Sigmoid colon (tissue), 7 donors: Measurements from ENCODE around the gene ZMIZ1. TPM values are rescaled to one million over a fixed set of nuclear protein-coding genes. Genes with fewer than 3 reads are reported as not detected.

ENCODE experiments used
- DNase-seq: peaks from one replicate; pipeline ENCODE4 v3.0.0-alpha.2; 2019
- H3K27ac ChIP-seq, 4 donors: fragments of 200-600 bp; sonication (generic); one replicate each; pipeline ENCODE4 v1.5.1; 2016 to 2019; ENCODE audit warnings: mild to moderate bottlenecking in 1 of 4
- H3K27me3 ChIP-seq, 3 donors: fragments of 200-600 bp; sonication (generic); one replicate each; pipeline ENCODE4 v1.5.1; 2019; ENCODE audit warnings: mild to moderate bottlenecking in 1 of 3
- H3K36me3 ChIP-seq, 4 donors: fragments of 200-600 bp; sonication (generic); one replicate each; pipeline ENCODE4 v1.5.1; 2016 to 2019
- H3K4me1 ChIP-seq, 4 donors: fragments of 200-600 bp; sonication (generic); one replicate each; pipeline ENCODE4 v1.5.1; 2017 to 2019
- H3K4me3 ChIP-seq, 4 donors: fragments of 200-600 bp; sonication (generic); one replicate each; pipeline ENCODE4 v1.5.1; 2017 to 2019; ENCODE audit warnings: mild to moderate bottlenecking in 2 of 4, moderate library complexity in 1 of 4
- H3K9me3 ChIP-seq, 4 donors: fragments of 200-600 bp in 3 of 4; sonication (generic) in 3 of 4; one replicate each; pipeline versions ENCODE4 v1.5.1 to v1.6.1; 2013 to 2019
- CTCF ChIP-seq, 4 experiments: fragments of 450-650 bp in 3 of 4; fragments of 200-600 bp in 1 of 4; IDR thresholded peaks; one replicate each; pipeline ENCODE4 v1.5.1; 2016 to 2019; ENCODE audit warnings: antibody characterized with exemption in 4 of 4, mild to moderate bottlenecking in 3 of 4, moderate library complexity in 2 of 4
- EP300 ChIP-seq, 4 donors: sonication (generic); formaldehyde crosslinking; IDR thresholded peaks; one replicate each; pipeline ENCODE4 v1.6.1; 2017; ENCODE audit warnings: antibody characterized with exemption in 4 of 4
- POLR2A ChIP-seq, 2 donors: fragments of 450-650 bp; IDR thresholded peaks; one replicate each; pipeline ENCODE4 v1.6.1; 2016; ENCODE audit warnings: antibody characterized with exemption in 2 of 2, mild to moderate bottlenecking in 2 of 2, moderate library complexity in 2 of 2
- POLR2AphosphoS5 ChIP-seq, 4 donors: sonication (generic); formaldehyde crosslinking; IDR thresholded peaks; one replicate each; pipeline ENCODE4 v1.6.1; 2017; ENCODE audit warnings: antibody characterized with exemption in 4 of 4
- whole genome bisulfite sequencing, 2 donors: extraction: QIAGEN DNeasy Blood & Tissue Kit; methylation state at CpG; one replicate each; pipeline ENCODE4 v1.1.7; 2013; 5-methylcytosine and 5-hydroxymethylcytosine counted together
- intact Hi-C: fragments of 100-400 bp; cut with DNase I; formaldehyde crosslinking; loops from one replicate; pipeline ENCODE4 v1.15.1; 2023
- polyA plus RNA-seq, 3 donors: library from polyadenylated mRNA; stranded (reverse); fragments of 200-250 nt; gene quantifications; one replicate each; pipeline ENCODE4 v1.2.3, GENCODE V29; 2013
- total RNA-seq, 4 donors: library from RNA; depleted of rRNA; stranded (reverse); fragments of >200 nt; gene quantifications; one replicate each; pipeline ENCODE4 v1.1.0, GENCODE V29; 2016
- donor health status: healthy with polysubstance abuse.
- donor health status: Bipolar disorder and iron deficiency.
- donor health status: healthy.

ZMIZ1 gene
- total and polyA plus RNA-seq, 7 donors = 17.4 to 49.3 (median 31.5) TPM

GRCh38 chr10:79075418-79075817, 6.7 kb downstream of the ZMIZ1 start:
- DNase-seq = no peak
- Histone ChIP-seq H3K4me1 (peaks cover 0 to 92% (median 91%) of the 10 kb centered on the region in 4 donors), H3K27ac (peak overlapping the region in 3 of 4 donors; percentile 99 to 100 (median 99)), H3K4me3 (no peak overlapping the region), H3K9me3 (no peaks in the 10 kb centered on the region), H3K27me3 (no peaks in the 10 kb centered on the region), H3K36me3 (no peaks in the 10 kb centered on the region)
- intact Hi-C loops = no loop called here
- WGBS, 2 donors = 52 to 74% methylated on average over 3 of the region's 3 CpGs
- no peak for TF ChIP-seq POLR2A (IDR thresholded peaks at IDR 0.05)
- no peak for TF ChIP-seq POLR2AphosphoS5 (IDR thresholded peaks at IDR 0.05)
- no peak for TF ChIP-seq EP300 (IDR thresholded peaks at IDR 0.05)
- TF ChIP-seq CTCF (IDR thresholded peaks at IDR 0.05) = no peak

- Histone ChIP-seq H3K27ac (peak overlapping the region in 3 of 4 donors; percentile 99 to 100 (median 99)), H3K27me3 (no peaks in the 10 kb centered on the region), H3K9me3 (no peaks in the 10 kb centered on the region), H3K4me3 (no peak overlapping the region), H3K4me1 (peaks cover 0 to 100% (median 100%) of the 10 kb centered on the region in 4 donors), H3K36me3 (no peaks in the 10 kb centered on the region)
- 34 to 69% methylated on average over 10 of the region's 10 CpGs for WGBS, 2 donors
- intact Hi-C loops = no loop called here
- TF ChIP-seq CTCF (IDR thresholded peaks at IDR 0.05) = no peak
- TF ChIP-seq POLR2A (IDR thresholded peaks at IDR 0.05) = no peak
- TF ChIP-seq EP300 (IDR thresholded peaks at IDR 0.05) = no peak
- TF ChIP-seq POLR2AphosphoS5 (IDR thresholded peaks at IDR 0.05) = no peak
- no peak for DNase-seq
These were observed 8.9 kb downstream of the ZMIZ1 start for GRCh38 chr10:79077488-79078173.

GRCh38 chr10:79078367-79079053, 9.7 kb downstream of the ZMIZ1 start:
- H3K9me3 ChIP-seq = no peaks in the 10 kb centered on the region
- no peak overlapping the region for H3K4me3 ChIP-seq
- DNase-seq = no peak
- H3K27me3 ChIP-seq = no peaks in the 10 kb centered on the region
- TF ChIP-seq EP300 (IDR thresholded peaks at IDR 0.05) (no peak), POLR2A (IDR thresholded peaks at IDR 0.05) (no peak), CTCF (IDR thresholded peaks at IDR 0.05) (no peak), POLR2AphosphoS5 (IDR thresholded peaks at IDR 0.05) (no peak)
- intact Hi-C loops = no loop called here
- H3K4me1 ChIP-seq = peaks cover 0 to 100% (median 100%) of the 10 kb centered on the region in 4 donors
- 37 to 70% methylated on average over 8 of the region's 8 CpGs for WGBS, 2 donors
- peak overlapping the region; percentile 48 to 100 (median 99) for H3K27ac ChIP-seq
- no peaks in the 10 kb centered on the region for H3K36me3 ChIP-seq

- Histone ChIP-seq H3K4me3 (no peak overlapping the region), H3K27me3 (no peaks in the 10 kb centered on the region), H3K4me1 (peaks cover 0 to 100% (median 100%) of the 10 kb centered on the region in 4 donors), H3K36me3 (no peaks in the 10 kb centered on the region), H3K9me3 (no peaks in the 10 kb centered on the region), H3K27ac (peak overlapping the region; percentile 48 to 75 (median 65))
- DNase-seq = no peak
- no peak for TF ChIP-seq POLR2AphosphoS5 (IDR thresholded peaks at IDR 0.05)
- no peak for TF ChIP-seq EP300 (IDR thresholded peaks at IDR 0.05)
- TF ChIP-seq CTCF (IDR thresholded peaks at IDR 0.05) = no peak
- no peak for TF ChIP-seq POLR2A (IDR thresholded peaks at IDR 0.05)
- 53 to 71% methylated on average over 1 of the region's 1 CpG for WGBS, 2 donors
- intact Hi-C loops = no loop called here
These were observed 10.3 kb downstream of the ZMIZ1 start for GRCh38 chr10:79079054-79079397.
